HG03457 (cell line): ENCODE data around the gene GKN1.
"Not testable (repeated sequence)": the region's sequence is repeated elsewhere in the genome, so short reads cannot be mapped to it uniquely, and the experiment has no call there.

Experiments used
- ATAC-seq: cut with Tn5 transposase; IDR thresholded peaks from one replicate; pipeline ENCODE4 v1.9.1; 2021; ENCODE audit warnings: moderate number of reproducible peaks; ENCODE audit not compliant: unreplicated experiment

GKN1 gene

DNA sequence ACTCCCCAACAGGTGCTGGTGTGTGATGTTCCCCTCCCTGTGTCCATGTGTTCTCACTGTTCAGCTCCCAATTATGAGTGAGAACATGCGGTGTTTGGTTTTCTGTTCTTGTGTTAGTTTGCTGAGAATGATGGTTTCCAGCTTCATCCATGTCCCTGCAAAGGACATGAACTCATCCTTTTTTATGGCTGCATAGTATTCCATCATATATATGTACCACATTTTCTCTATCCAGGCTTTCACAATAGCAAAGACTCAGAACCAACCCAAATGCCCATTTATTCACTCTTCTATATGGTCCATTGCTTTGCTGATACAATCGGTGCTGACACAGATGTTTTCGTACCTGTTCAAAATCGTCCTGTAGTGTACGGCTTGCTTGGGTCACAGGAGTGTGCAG lies 19.0 kb upstream of the GKN1 start:
- ATAC-seq = not testable (repeated sequence)

DNA sequence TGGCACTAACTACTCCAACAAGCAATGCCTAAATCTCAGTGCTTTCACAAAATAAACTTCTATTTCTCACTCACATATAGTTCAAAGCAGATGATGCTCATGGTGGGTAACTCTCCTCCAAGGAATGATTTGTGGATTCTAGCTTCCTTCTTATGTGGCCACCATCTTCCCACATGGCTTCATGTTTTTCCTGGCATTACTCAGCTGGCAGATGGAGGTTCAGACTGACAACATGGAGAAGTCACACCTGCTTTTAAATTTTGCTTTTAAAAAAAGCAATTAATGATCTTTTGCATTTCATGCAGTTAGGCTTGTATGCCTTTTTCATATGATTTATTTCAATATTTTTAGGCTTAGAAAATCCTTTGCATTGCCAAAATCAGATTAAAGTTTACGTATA lies 15.4 kb upstream of the GKN1 start:
- no peak for ATAC-seq

DNA sequence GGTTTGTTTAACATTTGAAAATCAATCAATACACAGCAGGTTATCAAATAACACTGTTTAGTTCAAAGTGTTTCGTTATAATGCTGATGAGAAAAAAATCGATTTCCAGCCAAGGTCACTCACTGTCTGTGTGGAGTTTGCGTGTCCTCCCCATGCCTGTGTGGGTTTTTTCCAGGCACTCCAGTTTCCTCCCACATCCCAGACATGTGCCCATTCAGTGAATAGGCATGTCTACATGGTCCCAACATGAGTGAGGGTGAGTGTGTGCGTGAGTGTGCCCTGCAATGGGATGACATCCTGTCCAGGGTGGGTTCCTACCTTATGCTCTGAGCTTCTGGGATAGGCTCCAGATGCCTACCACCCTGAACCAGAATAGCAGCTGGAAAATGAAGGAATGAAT lies 13.1 kb upstream of the GKN1 start:
- ATAC-seq = no peak

DNA sequence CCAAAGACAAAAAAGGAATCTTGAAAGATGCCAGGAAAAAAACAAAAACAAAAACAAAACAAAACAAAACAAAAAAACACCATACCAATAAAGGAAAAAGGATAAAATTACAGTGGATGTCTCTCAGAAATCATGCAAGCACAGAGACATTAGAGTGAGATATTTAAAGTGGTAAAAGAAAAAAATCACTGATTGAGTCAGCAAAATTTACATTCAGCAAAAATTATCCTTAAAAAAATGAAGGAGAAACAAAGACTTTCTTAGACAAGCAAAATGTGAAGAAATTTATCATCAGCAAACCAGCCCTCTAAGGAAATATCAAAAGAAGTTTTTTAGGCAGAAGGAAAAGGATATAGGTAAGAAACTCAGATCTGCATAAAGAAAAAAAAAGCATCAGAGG lies 10.2 kb upstream of the GKN1 start:
- ATAC-seq = no peak

DNA sequence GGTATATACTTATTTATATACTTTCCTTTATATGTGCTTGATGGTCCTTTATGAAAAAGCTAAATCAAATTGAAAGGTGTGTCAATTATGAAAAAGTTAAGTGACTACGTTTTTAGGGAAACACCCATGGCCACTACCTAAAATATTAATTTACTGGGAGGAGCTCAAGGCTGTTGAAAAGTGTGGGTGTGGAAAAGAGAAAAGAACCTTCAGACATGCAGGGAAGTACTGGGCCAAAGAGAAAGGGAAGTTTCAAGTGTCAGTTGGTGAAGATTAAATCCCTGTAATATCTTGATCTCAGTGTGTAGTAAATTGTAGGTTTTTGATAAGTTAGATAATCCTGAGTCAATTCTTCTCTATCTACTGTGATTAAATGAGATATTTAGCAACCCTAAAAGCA lies 6.2 kb upstream of the GKN1 start:
- no peak for ATAC-seq

DNA sequence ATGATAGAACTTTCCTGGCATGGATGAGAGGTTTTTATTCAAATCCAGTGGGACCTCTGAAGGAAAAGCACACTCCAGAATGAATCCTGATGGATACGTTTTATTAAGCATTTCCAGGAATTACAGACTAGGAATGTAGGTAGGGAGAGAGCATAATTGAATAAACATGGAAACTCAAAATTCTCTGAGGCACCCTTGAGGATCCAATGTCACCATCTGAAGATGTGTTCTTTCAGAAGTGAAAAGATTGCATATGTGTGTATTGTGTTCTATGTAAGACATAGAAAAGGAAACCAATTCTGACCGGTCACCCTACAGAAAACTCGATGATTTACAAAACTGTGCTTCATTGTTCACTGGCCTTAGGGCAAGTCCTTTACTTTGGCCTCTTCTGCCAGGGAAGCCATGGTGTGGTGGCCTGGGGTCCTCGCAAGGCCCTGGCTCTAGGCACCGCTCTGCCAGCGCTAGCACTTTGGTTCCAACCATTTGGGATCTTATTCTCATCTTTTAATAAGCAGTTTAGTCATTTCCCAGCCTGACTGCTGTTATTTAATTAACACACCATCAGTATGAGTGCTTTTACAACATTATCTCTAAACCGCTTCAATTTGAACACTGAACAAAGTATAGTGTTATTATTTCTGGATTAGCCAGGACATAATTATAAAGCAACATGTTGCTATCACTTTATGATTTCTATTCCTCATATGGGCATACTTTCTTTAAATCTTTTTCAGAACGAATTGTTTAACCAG lies 4.5 kb upstream of the GKN1 start:
- ATAC-seq = no peak

DNA sequence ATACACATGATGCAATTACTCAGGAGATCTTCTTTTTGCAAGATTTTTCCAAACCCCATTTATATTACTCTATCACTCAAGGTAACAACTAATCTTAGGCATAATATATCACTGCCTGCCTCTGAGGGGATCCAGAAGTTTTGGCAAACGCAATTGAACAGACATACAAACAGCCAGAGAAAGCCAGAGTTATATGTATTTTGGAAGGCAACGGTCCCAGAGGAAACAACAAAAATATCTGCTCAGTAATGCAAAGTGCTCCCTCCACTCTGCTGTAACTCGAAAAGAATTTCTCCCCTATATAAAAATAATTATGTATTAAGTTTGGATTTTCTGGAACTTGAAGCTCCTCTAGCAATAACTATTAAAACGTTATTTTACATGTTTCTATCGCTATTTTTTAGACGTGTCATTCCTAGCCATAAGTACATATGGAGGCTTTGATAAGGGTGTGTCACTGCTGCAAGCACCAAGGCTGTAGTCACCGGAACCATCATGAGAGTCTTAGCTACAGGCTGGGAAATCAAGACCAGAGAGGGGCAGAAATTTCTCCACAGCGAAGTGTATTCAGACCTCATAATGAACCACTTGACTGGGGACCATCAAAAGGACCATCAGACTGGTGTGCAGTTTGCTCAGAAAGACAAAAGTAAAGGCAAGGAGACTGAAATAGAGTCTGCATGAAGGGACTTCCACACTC lies 3.7 kb upstream of the GKN1 start:
- no peak for ATAC-seq

DNA sequence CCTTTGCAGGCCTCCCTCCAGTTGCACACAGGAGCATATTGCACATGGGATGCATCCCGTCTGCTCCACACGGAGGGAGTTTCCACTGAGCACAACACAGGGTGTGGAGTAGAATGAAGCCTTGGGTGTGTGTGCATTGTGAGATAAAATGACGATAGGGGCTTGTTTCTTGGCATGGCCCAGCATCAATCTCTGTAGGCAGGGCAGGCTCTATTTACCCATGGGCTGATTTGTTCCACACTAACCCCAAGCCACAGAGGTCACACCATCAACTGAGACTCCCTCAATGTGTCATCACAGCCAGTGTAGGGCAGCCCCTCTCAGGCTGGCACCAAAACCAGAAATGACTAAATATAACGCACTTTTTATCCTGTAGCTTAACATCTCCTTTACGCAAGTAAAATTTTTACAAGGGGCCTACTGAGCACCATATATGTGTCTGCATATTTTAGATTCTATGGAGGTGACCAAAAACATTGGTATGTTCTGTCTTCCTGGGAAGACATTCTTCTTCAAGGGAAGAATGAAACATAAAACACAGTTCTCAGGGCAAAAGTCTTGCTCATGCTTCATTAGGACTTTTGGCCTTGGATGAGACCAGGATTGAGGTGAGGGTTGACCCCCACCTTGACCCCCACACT lies 2.7 kb upstream of the GKN1 start:
- ATAC-seq = no peak

DNA sequence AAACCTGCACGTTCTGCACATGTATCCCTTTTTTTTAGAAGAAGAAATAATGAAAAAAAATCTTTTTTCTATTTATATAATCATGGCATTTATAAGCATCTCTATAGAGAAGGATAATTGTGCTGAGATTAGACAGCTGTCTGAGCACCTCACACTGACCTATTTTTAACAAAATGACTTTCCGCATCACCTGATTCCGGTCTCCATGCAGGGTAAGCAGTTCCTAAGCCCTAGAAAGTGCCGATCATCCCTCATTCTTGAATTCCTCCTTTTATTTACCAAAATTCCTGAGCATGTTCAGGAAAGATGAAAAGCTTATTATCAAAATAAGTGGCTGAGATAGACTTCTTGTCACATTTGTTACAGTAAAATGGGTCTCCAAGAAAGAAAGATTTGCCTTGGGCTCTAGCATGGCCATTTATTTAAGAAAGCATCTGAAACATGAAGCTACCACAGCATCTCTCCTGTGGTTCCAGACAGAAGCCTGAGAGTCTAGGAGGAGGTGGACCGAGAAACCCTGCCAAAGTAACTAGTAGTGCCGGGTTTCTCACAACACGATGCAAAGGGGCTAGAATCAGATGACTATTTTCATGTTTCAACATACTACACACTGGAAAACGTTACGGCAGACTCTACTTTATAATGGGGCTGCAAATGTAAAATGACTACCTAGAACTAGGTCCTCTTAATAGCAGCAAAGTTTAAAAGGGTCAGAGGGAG lies 670 bp downstream of the GKN1 start:
- no peak for ATAC-seq

DNA sequence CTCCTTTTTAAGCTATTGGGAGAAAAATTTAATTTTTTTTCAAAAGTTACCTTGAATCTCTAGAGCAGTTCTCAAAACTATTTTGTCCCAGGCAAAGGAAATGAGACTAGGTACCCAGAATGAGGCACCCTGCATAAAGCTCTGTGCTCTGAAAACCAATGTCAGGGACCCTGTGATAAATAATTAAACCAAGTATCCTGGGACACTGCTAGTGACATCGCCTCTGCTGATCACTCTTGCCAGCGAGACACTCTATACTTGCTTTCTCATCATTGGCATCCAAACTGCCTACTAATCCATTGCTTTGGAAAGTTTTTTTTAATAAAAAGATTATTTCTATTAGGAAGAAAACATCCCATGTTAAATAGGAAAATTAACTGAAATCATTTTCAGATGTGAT lies 1.4 kb downstream of the GKN1 start:
- ATAC-seq = no peak

DNA sequence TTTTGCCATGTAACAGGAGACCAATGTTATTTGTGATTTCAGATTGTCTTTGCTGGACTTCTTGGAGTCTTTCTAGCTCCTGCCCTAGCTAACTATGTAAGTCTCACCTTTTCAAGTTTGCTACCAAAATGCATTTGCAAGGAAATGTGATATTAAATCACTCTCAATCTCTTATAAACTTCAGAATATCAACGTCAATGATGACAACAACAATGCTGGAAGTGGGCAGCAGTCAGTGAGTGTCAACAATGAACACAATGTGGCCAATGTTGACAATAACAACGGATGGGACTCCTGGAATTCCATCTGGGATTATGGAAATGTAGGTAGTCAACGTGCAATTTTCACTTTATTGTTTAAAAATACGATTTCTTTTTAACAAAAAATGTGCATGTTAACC lies 3.0 kb downstream of the GKN1 start:
- ATAC-seq = no peak

DNA sequence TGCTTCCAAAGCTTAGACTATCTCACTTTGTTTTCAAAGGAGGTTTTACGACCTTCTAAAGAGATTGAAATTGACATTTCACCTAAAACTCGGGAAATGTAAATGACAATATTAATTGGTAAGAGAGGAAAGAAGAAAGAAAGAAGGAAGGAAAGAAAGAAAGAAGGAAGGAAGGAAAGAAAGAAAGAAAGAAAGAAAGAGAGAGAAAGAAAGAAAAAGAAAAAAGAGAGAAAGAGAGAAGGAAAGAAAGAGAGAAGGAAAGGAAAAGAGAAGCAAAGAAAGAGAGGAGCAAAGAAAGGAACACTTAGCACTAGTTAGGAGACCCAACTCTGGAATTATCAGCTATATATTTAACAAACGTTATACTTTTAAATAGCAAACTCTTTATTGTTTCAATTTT lies 3.7 kb downstream of the GKN1 start:
- no peak for ATAC-seq

DNA sequence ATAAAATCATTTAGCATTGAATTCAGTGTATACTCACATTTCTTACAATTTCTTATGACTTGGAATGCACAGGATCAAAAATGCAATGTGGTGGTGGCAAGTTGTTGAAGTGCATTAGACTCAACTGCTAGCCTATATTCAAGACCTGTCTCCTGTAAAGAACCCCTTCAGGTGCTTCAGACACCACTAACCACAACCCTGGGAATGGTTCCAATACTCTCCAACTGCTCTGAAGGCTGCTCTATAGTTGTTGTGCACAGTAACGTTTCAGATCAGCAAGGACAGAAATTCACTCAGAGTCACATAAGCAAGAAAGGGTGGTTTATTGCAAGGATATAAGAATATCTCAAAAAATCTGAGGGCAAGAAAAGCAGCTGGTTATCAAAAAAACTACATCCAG lies 6.5 kb downstream of the GKN1 start:
- ATAC-seq = no peak

DNA sequence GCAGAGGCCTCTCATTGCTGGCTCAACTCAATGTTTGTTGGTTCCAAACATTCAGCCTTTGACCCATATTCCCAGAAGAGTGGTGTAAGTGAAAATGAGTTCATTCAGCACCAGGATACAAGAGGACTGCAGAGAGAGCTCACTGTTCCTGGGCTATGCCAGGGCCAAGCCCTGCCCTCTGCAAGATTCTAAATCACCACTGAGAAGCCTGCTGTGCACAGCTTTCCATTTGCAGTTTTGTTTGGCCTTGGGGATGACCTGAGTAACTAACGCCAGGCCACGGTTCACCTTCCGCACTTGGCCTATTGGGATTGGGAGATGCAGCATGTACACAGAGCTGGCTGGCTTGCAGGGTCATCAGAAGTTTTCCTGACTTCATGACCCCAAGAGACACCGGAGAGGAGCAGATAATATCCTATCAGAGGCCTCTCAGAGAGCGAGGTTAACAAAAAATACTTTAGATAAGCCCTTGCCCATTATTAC lies 12.6 kb downstream of the GKN1 start:
- ATAC-seq = no peak

DNA sequence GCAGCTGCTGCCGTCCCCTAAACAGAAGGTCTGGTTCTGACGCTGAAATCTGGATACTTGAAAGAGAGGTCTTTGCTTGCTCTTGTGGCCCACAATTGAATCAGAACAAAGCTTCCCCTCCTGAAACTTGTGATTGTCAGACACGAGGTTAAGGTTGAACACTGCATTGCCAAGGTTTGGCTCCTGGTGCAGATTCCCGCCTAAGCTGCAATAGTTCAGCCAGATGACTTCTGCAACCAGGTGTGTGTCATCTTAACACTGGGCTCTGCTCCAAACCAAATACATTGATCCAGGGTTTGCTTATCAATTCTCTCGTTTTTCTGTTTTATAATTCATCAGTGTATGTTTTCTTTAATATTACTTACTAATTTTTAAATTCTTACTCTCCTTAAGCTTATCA lies 14.6 kb downstream of the GKN1 start:
- no peak for ATAC-seq

DNA sequence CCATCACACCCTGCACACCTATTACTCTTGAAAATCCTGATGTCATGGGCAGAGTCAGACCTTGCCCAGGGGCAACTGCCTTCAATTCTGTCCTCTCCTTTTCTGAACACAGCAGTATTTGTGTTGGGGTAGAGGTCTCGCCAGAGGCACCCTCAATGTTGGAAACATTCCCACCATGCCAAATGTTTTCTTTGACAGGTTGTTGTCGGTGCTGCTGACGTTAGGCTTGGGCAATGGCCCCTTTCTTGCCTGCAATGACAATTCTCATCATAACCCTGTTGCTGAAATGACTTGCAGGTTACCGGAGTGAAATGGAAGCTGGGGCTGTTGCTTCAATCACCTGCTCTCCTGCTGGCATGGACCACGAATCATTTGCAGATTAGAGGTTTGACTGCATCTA lies 17.9 kb downstream of the GKN1 start:
- no peak for ATAC-seq

DNA sequence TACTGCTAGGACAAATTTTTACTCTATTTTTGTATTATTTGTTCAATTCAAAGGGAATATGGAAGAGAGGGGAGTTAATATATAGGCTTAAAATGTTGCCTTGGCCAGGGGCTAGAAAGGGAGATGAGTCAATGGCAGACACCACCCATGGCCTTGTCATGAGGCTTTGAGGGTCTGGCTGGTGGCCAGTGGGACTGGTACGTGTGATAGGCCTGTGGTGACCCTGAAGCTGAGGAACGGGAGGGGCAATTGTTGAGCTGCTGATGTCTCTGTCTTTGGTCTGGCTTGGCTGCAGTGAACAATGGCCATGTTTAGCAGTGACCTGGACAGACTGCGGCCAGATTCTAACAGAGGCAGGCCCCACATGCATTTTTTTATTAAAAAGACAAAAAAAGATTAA lies 18.5 kb downstream of the GKN1 start:
- no peak for ATAC-seq

DNA sequence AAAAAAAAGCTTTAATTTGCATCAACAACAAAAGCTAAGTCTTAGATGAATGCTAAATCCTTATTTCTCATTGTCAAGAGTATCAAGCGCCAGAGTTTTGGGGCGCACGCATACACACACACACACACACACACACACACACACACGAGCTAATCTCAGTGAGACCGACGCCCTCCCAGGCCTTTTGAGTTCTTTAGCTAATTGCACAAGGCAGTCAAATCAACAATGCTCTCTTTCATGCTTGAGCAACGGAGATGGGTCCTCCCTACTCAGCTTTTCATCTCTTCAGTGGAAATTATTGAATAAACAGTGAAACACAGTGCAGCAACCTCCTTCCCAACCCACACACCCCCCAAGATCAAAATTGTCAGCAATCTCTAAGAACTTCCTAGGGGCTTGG lies 19.2 kb downstream of the GKN1 start:
- no peak for ATAC-seq

DNA sequence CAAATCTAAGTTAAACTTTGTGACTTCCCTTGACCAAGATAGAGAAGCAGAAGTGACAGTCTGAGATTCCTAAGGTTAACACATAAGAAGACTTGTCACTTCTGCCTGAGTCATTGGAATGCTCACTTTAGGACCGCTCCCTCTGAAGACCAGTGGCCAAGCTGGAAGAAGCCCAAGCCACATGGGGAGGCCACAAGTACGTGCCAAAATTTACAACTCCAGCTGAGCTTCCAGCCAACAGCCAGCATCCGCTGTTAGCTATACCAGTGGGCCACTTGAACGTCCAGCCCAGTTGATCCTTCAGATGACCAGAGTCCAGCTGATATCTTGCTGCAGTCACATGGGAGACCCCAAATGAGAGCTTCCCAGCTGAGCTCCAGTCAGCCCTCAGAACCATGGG lies 20.4 kb downstream of the GKN1 start:
- no peak for ATAC-seq

DNA sequence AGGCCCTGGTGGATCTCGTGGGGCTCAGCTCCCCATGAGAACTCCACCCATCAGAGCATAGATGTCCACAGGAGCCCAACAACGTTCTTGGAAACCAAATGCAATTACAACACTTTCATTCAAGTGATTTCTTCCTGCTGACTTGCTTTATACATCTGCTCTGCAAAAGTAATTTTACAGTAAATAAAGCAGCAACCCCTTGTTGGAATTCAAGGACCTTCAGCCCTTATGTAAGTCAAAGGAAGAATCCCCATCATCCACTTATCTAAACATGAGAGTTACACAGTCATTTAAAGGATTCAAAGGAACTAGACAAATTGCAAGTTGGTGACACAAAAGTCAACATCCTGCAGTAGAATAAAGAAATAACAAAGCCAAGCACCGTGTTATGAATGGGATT lies 21.5 kb downstream of the GKN1 start:
- no peak for ATAC-seq

DNA sequence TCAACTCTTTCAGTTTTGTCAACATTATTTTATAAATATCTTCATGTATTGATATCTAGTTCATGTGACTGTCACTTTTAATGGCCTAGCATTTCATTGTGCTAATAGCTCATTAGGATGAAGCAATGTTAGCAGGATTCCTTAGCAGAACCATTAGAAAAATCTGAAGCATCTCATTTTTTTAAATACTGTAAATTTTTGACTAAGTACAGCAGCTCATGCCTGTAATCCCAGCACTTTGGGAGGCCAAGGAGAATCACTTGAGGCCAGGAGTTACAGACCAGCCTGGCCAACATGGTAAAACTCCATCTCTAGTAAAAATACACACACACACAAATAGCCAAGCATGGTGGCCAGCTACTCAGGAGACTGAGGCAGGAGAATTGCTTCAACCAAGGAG lies 23.0 kb downstream of the GKN1 start:
- no peak for ATAC-seq

DNA sequence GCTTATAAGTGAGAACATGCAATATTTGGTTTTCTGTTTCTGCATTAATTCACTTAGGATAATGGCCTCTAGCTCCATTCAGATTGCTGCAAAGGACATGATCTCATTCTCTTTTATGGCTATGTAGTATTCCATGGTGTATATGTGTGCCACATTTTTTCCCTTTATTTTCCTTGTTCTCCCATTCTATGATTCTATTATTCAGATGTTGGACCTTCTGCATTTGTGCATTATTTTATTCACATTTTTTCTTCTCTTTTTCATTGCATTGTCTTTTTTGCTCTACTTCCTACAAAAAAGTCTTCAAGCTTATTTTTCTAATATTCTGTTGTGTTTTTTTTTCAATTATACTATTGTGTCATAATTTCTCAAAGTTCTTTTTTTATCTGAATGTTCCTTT lies 27.4 kb downstream of the GKN1 start:
- ATAC-seq = no peak
